ENCODE measurements around the gene TGFBI. TPM values are rescaled to one million over a fixed set of nuclear protein-coding genes. Genes with fewer than 3 reads are reported as not detected.

The TGFBI gene
- total RNA-seq, 1 donor from 2014 or later, result 9.5 TPM

GRCh38 chr5:136076881-136077445 is 48.2 kb downstream of the TGFBI start:
- Histone ChIP-seq H2AFZ (replicated peaks) (no peak overlapping the region), H3K79me2 (ENCODE audit: low read depth) (no peaks in the 10 kb centered on the region), H4K20me1 (ENCODE audit: low read depth) (no peaks in the 10 kb centered on the region), H3K27me3 (peaks cover 35% of the 10 kb centered on the region), H3K4me3 (no peak overlapping the region), H3K36me3 (no peaks in the 10 kb centered on the region), H3F3A (ENCODE audit: low read depth) (no peaks in the 10 kb centered on the region), H3K4me2 (no peak overlapping the region), H3K4me1 (no peaks in the 10 kb centered on the region), H3K27ac (no peak overlapping the region), H3K9me3 (ENCODE audit: low read depth) (no peaks in the 10 kb centered on the region), H3K9ac (no peak overlapping the region)
- no peaks in the 10 kb centered on the region for H3K27me3 Mint-ChIP-seq (ENCODE audit: insufficient read depth, low read depth)
- no peaks in the 10 kb centered on the region for H3K36me3 Mint-ChIP-seq
- H3K4me3 Mint-ChIP-seq, result no peak overlapping the region
- TF ChIP-seq EZH2 (IDR thresholded peaks at IDR 0.05) (no peak), CTCF (IDR thresholded peaks at IDR 0.05) (no peak), EZH2phosphoT487 (IDR thresholded peaks at IDR 0.05) (no peak)
- DNase-seq (ENCODE audit: low spot score), result no peak
- no peaks in the 10 kb centered on the region for H3K9me3 Mint-ChIP-seq
- no peaks in the 10 kb centered on the region for H3K4me1 Mint-ChIP-seq
- H3K27ac Mint-ChIP-seq, result no peak overlapping the region

- peak overlapping the region; percentile 74 for H3K4me2 ChIP-seq
Measured at GRCh38 chr5:136079195-136079985, 50.6 kb downstream of the TGFBI start.

GRCh38 chr5:136080113-136080482 is 51.3 kb downstream of the TGFBI start:
- peak; percentile 17 for DNase-seq (ENCODE audit: low spot score)
- peak overlapping the region; percentile 45 for H3K4me3 ChIP-seq
- H2AFZ ChIP-seq (replicated peaks), result no peak overlapping the region
- no peaks in the 10 kb centered on the region for H3K79me2 ChIP-seq (ENCODE audit: low read depth)
- H4K20me1 ChIP-seq (ENCODE audit: low read depth), result no peaks in the 10 kb centered on the region
- H3K36me3 ChIP-seq, result no peaks in the 10 kb centered on the region
- Mint-ChIP-seq H3K27me3 (ENCODE audit: insufficient read depth, low read depth) (no peaks in the 10 kb centered on the region), H3K9me3 (no peaks in the 10 kb centered on the region), H3K36me3 (no peaks in the 10 kb centered on the region), H3K4me3 (no peak overlapping the region), H3K4me1 (no peaks in the 10 kb centered on the region), H3K27ac (no peak overlapping the region)
- H3K9ac ChIP-seq, result no peak overlapping the region
- no peaks in the 10 kb centered on the region for H3K4me1 ChIP-seq
- no peak overlapping the region for H3K27ac ChIP-seq
- H3K27me3 ChIP-seq, result peaks cover 50% of the 10 kb centered on the region
- no peaks in the 10 kb centered on the region for H3K9me3 ChIP-seq (ENCODE audit: low read depth)
- no peak for TF ChIP-seq EZH2 (IDR thresholded peaks at IDR 0.05)
- TF ChIP-seq EZH2phosphoT487 (IDR thresholded peaks at IDR 0.05), result no peak
- no peak for TF ChIP-seq CTCF (IDR thresholded peaks at IDR 0.05)
- H3K4me2 ChIP-seq, result peak overlapping the region; percentile 74
- H3F3A ChIP-seq (ENCODE audit: low read depth), result no peaks in the 10 kb centered on the region

More at GRCh38 chr5:136079195-136079985, 50.6 kb downstream of the TGFBI start:
- TF ChIP-seq EZH2 (IDR thresholded peaks at IDR 0.05), result no peak
- TF ChIP-seq CTCF (IDR thresholded peaks at IDR 0.05), result peak; percentile 46
- TF ChIP-seq EZH2phosphoT487 (IDR thresholded peaks at IDR 0.05), result no peak
- Histone ChIP-seq H3K9ac (no peak overlapping the region), H3K4me1 (no peaks in the 10 kb centered on the region), H3K79me2 (ENCODE audit: low read depth) (no peaks in the 10 kb centered on the region), H4K20me1 (ENCODE audit: low read depth) (no peaks in the 10 kb centered on the region), H3K27ac (no peak overlapping the region), H3K9me3 (ENCODE audit: low read depth) (no peaks in the 10 kb centered on the region), H3K36me3 (no peaks in the 10 kb centered on the region), H3F3A (ENCODE audit: low read depth) (no peaks in the 10 kb centered on the region), H3K27me3 (peaks cover 50% of the 10 kb centered on the region), H2AFZ (replicated peaks) (no peak overlapping the region), H3K4me3 (peak overlapping the region; percentile 45)
- peak; percentile 39 for DNase-seq (ENCODE audit: low spot score)
- no peaks in the 10 kb centered on the region for H3K4me1 Mint-ChIP-seq
- no peak overlapping the region for H3K4me3 Mint-ChIP-seq
- H3K27ac Mint-ChIP-seq, result no peak overlapping the region
- no peaks in the 10 kb centered on the region for H3K9me3 Mint-ChIP-seq
- H3K36me3 Mint-ChIP-seq, result no peaks in the 10 kb centered on the region
- H3K27me3 Mint-ChIP-seq (ENCODE audit: insufficient read depth, low read depth), result no peaks in the 10 kb centered on the region
